ENCODE measurements around the gene BNC2. TPM values are rescaled to one million over a fixed set of nuclear protein-coding genes. Genes with fewer than 3 reads are reported as not detected.

The BNC2 gene
- total and polyA plus RNA-seq, 2 of the 4 experiments (the other 2 are of a cell fraction), result 15.5 to 45.2 TPM

GRCh38 chr9:16670791-16671190, 199.7 kb downstream of the BNC2 start:
- Histone ChIP-seq H3K4me2 (ENCODE audit: low read depth, low read length) (no peak overlapping the region), H3K36me3 (ENCODE audit: control insufficient read depth, insufficient read depth, low read length) (no peaks in the 10 kb centered on the region), H4K20me1 (ENCODE audit: insufficient read depth, low read length) (peaks cover 11% of the 10 kb centered on the region), H3K4me1 (ENCODE audit: control insufficient read depth, insufficient read depth, low read length) (peaks cover 8% of the 10 kb centered on the region), H3K56ac (ENCODE audit: extremely low read depth, insufficient read depth, low read length) (no peak overlapping the region), H3K9me3 (ENCODE audit: control insufficient read depth, insufficient read depth, low read length) (no peaks in the 10 kb centered on the region), H2BK120ac (ENCODE audit: low read depth, low read length) (no peak overlapping the region), H3K4ac (ENCODE audit: low read depth, low read length) (no peak overlapping the region; the same call in 1 of the 2 replicates), H4K91ac (ENCODE audit: insufficient read depth, low read depth, low read length) (no peak overlapping the region), H2AK5ac (ENCODE audit: low read depth, low read length) (0 out of 2 replicates have a peak overlapping the region, but pooled peaks have one; percentile 22), H3K9ac (ENCODE audit: low read depth, low read length) (no peak overlapping the region), H3K27ac (ENCODE audit: insufficient read depth, low read length) (no peak overlapping the region), H2BK20ac (ENCODE audit: low read depth, low read length) (no peak overlapping the region), H3K18ac (ENCODE audit: low read depth, low read length) (peak overlapping the region; percentile 32; the same call in 1 of the 2 replicates), H2BK15ac (ENCODE audit: low read depth, low read length) (no peak overlapping the region), H3K23ac (ENCODE audit: low read depth, low read length) (no peak overlapping the region; the same call in 1 of the 2 replicates), H3K4me3 (ENCODE audit: insufficient read depth, low read depth, low read length) (no peak overlapping the region), H3K27me3 (ENCODE audit: control insufficient read depth, insufficient read depth, low read length) (no peaks in the 10 kb centered on the region), H3K14ac (replicated peaks; ENCODE audit: low read depth, low read length) (peak overlapping the region; percentile 48; the same call in 1 of the 2 replicates), H4K5ac (ENCODE audit: low read depth, low read length) (no peak overlapping the region), H2BK5ac (ENCODE audit: low read depth, low read length, poor library complexity, severe bottlenecking) (no peak overlapping the region), H4K8ac (ENCODE audit: low read depth in 2 of 2, low read length in 2 of 2) (no peak overlapping the region), H2AFZ (replicated peaks; ENCODE audit: low read length, poor library complexity) (no peak overlapping the region), H2AK9ac (replicated peaks; ENCODE audit: low read depth, low read length, poor library complexity) (peak overlapping the region; percentile 49), H3K79me1 (ENCODE audit: low read depth in 1 of 2, low read length in 2 of 2) (peaks cover 38 to 49% of the 10 kb centered on the region in 2 experiments), H3K9me1 (ENCODE audit: insufficient read depth, low read length) (peaks cover 6% of the 10 kb centered on the region)
- dilution Hi-C loops (cut with HindIII; ENCODE audit: low sequenced_read_pairs, unreplicated experiment) (no loop called here), intact Hi-C loops (cut with micrococcal nuclease) (no loop called here), in situ Hi-C loops (cut with MboI; ENCODE audit: low sequenced_read_pairs) (no loop called here)
- no TSS peak for BruUV-seq (replicated peaks)
- 100% methylated on average over 4 of the region's 6 CpGs; no CpG with 5 or more reads in 1 of the 2 experiments for WGBS, 2 experiments (ENCODE audit: extremely low coverage in 2 of 2, insufficient read length in 1 of 2)
- TF ChIP-seq MAFK (IDR thresholded peaks at IDR 0.05; ENCODE audit: low read depth, low read length), result no peak
- no peak for TF ChIP-seq RFX5 (IDR thresholded peaks at IDR 0.05; ENCODE audit: low read depth, low read length)
- no peak for TF ChIP-seq CHD1 (IDR thresholded peaks at IDR 0.05; ENCODE audit: low read depth, low read length)
- no peak for TF ChIP-seq FOS (IDR thresholded peaks at IDR 0.05; ENCODE audit: low read depth, low read length)
- no peak for TF ChIP-seq CTCF (conservative IDR thresholded peaks at IDR 0.05; ENCODE audit: low read depth, low read length)
- no peak for TF ChIP-seq MAZ (IDR thresholded peaks at IDR 0.05; ENCODE audit: borderline replicate concordance, low read depth, low read length)
- no peak for TF ChIP-seq CEBPB (IDR thresholded peaks at IDR 0.05; ENCODE audit: low read depth, low read length)
- TF ChIP-seq USF2 (IDR thresholded peaks at IDR 0.05; ENCODE audit: low read depth, low read length), result no peak
- ChIA-PET CTCF (no interaction called here), POLR2A (ENCODE audit: unreplicated experiment) (interaction anchor here (0.5 kb wide), 1 partner anchor 11 kb away, joined by 3 read pairs; no protein-coding TSS in a partner anchor)
- DNase-seq, result no peak
- no peak for ATAC-seq (ENCODE audit: low read depth)
